H1 (cell line): ENCODE measurements around the gene GPR141. TPM values are rescaled to one million over a fixed set of nuclear protein-coding genes. Genes with fewer than 3 reads are reported as not detected.

Experiments
- CTCF ChIA-PET: fragments of 300-600 bp; sonication (Branson Sonifier 250); formaldehyde crosslinking; loops from one replicate; lab custom pipeline; 2021; ENCODE audit not compliant: partially characterized antibody; lab: Charles Lee
- POLR2A ChIA-PET: fragments of 300-600 bp; sonication (Branson Sonifier 250); formaldehyde crosslinking; loops from one replicate; lab custom pipeline; 2021; ENCODE audit warnings: inconsistent platforms; ENCODE audit not compliant: partially characterized antibody; lab: Charles Lee
- DNase-seq, 2 experiments: peaks; one replicate each; pipeline versions ENCODE4 v3.0.0 to v3.0.0-alpha.2; 2010 to 2022; ENCODE audit warnings: low spot score in 2 of 2, low read depth in 1 of 2, mixed read lengths in 1 of 2
- FAIRE-seq: peaks from 2 replicates; lab custom pipeline; 2011; peaks lifted over from hg19 to GRCh38; lab: Jason Lieb, UNC
- H2AFZ ChIP-seq: 2 replicates; pipeline ENCODE4 v1.8.1; 2012; ENCODE audit warnings: low read length, inconsistent platforms
- H2AK5ac ChIP-seq: 2 replicates; pipeline ENCODE4 v1.6.1; 2013; ENCODE audit warnings: low read depth, low read length
- H2BK120ac ChIP-seq: replicated peaks from 2 replicates; pipeline ENCODE3; 2013; ENCODE audit warnings: low read depth, low read length, inconsistent platforms
- H2BK12ac ChIP-seq: 2 replicates; pipeline ENCODE4 v1.6.1; 2013; ENCODE audit warnings: low read depth, low read length
- H2BK15ac ChIP-seq: 2 replicates; pipeline ENCODE4 v1.6.1; 2013; ENCODE audit warnings: low read length
- H2BK20ac ChIP-seq: 2 replicates; pipeline ENCODE4 v1.6.1; 2013; ENCODE audit warnings: low read length
- H2BK5ac ChIP-seq: 2 replicates; pipeline ENCODE4 v1.6.1; 2013; ENCODE audit warnings: low read depth, low read length
- H3K14ac ChIP-seq: 2 replicates; pipeline ENCODE4 v1.6.1; 2013; ENCODE audit warnings: inconsistent platforms; ENCODE audit not compliant: insufficient read length
- H3K18ac ChIP-seq: 2 replicates; pipeline ENCODE4 v1.6.1; 2013; ENCODE audit warnings: low read length; ENCODE audit errors: extremely low read depth
- H3K23ac ChIP-seq: 2 replicates; pipeline ENCODE4 v1.6.1; 2013; ENCODE audit warnings: inconsistent platforms; ENCODE audit not compliant: insufficient read length
- H3K23me2 ChIP-seq: 2 replicates; pipeline ENCODE4 v1.6.1; 2013; ENCODE audit warnings: low read depth, low read length
- H3K27ac ChIP-seq: 2 replicates; pipeline ENCODE4 v1.6.1; 2011; ENCODE audit warnings: low read depth, low read length, inconsistent platforms
- H3K27me3 ChIP-seq, 4 experiments: replicated peaks in 1 of 4; 1 replicate in 1 of 4; 2 replicates in 3 of 4; pipeline versions ENCODE4 v1.6.1 to v1.8.1; 2011 to 2013; ENCODE audit warnings: low read length in 3 of 4, mild to moderate bottlenecking in 3 of 4, inconsistent platforms in 2 of 4, mixed read lengths in 2 of 4, moderate library complexity in 1 of 4; ENCODE audit not compliant: control insufficient read depth in 3 of 4, insufficient read depth in 3 of 4; ENCODE audit errors: extremely low read depth in 1 of 4
- H3K36me3 ChIP-seq, 4 experiments: 2 replicates each; pipeline versions ENCODE4 v1.6.1 to v1.8.1; 2011 to 2013; ENCODE audit warnings: mild to moderate bottlenecking in 4 of 4, low read length in 3 of 4, moderate library complexity in 2 of 4, control low read depth in 1 of 4, inconsistent platforms in 1 of 4; ENCODE audit not compliant: insufficient read depth in 4 of 4, control insufficient read depth in 2 of 4
- H3K4ac ChIP-seq: replicated peaks from 2 replicates; pipeline ENCODE3; 2013; ENCODE audit warnings: low read length, low read depth, mixed read lengths, inconsistent platforms; ENCODE audit not compliant: insufficient read length
- H3K4me1 ChIP-seq, 4 experiments: replicated peaks in 1 of 4; 1 replicate in 1 of 4; 2 replicates in 3 of 4; pipeline versions ENCODE4 v1.6.1 to v1.8.1; 2011 to 2013; ENCODE audit warnings: low read length in 3 of 4, inconsistent platforms in 2 of 4, mixed read lengths in 1 of 4; ENCODE audit not compliant: insufficient read depth in 4 of 4, control insufficient read depth in 3 of 4
- H3K4me2 ChIP-seq, 2 experiments: 2 replicates each; pipeline versions ENCODE4 v1.6.1 to v1.8.1; 2011 to 2013; ENCODE audit warnings: low read depth in 2 of 2, low read length in 2 of 2, control low read depth in 1 of 2, inconsistent platforms in 1 of 2, mild to moderate bottlenecking in 1 of 2; ENCODE audit not compliant: insufficient read depth in 1 of 2
- H3K4me3 ChIP-seq, 4 experiments: fragments of 200-600, 300-600 bp in 1 of 4; sonication (generic), shearing (Covaris generic), sonication (Bioruptor Twin) in 1 of 4; 2 replicates each; pipeline versions ENCODE4 v1.5.1 to v1.8.1; 2011 to 2016; ENCODE audit warnings: low read length in 4 of 4, low read depth in 3 of 4, control low read depth in 2 of 4, inconsistent platforms in 2 of 4, mild to moderate bottlenecking in 2 of 4, mixed read lengths in 1 of 4, moderate library complexity in 1 of 4; ENCODE audit not compliant: insufficient read depth in 2 of 4; ENCODE audit errors: extremely low read depth in 1 of 4
- H3K56ac ChIP-seq: replicated peaks from 2 replicates; pipeline ENCODE3; 2013; ENCODE audit warnings: low read depth, mild to moderate bottlenecking, mixed read lengths, low read length, inconsistent platforms; ENCODE audit not compliant: insufficient read length
- H3K79me1 ChIP-seq: 2 replicates; pipeline ENCODE4 v1.6.1; 2013; ENCODE audit warnings: low read depth, low read length, control low read depth
- H3K79me2 ChIP-seq, 2 experiments: 2 replicates each; pipeline versions ENCODE4 v1.6.1 to v1.8.1; 2012 to 2013; ENCODE audit warnings: low read length in 2 of 2, mild to moderate bottlenecking in 2 of 2, inconsistent platforms in 1 of 2; ENCODE audit not compliant: insufficient read depth in 2 of 2, control insufficient read depth in 1 of 2
- H3K9ac ChIP-seq, 4 experiments: replicated peaks in 1 of 4; 1 replicate in 1 of 4; 2 replicates in 3 of 4; pipeline versions ENCODE4 v1.6.1 to v1.8.1; 2011 to 2013; ENCODE audit warnings: low read depth in 3 of 4, low read length in 3 of 4, control low read depth in 2 of 4, mild to moderate bottlenecking in 2 of 4, moderate library complexity in 2 of 4, inconsistent platforms in 1 of 4; ENCODE audit errors: extremely low read depth in 1 of 4
- H3K9me3 ChIP-seq, 2 experiments: 2 replicates each; pipeline versions ENCODE4 v1.6.1 to v1.8.1; 2012 to 2013; ENCODE audit warnings: mild to moderate bottlenecking in 2 of 2, moderate library complexity in 2 of 2, control low read depth in 1 of 2, inconsistent platforms in 1 of 2, low read depth in 1 of 2, low read length in 1 of 2, mixed read lengths in 1 of 2; ENCODE audit not compliant: insufficient read depth in 2 of 2
- H4K20me1 ChIP-seq, 2 experiments: replicated peaks in 1 of 2; 2 replicates each; pipeline versions ENCODE3 to v1.8.1; 2011 to 2013; ENCODE audit warnings: inconsistent platforms in 2 of 2, low read length in 2 of 2, mild to moderate bottlenecking in 1 of 2; ENCODE audit not compliant: insufficient read depth in 2 of 2, control insufficient read depth in 1 of 2
- H4K5ac ChIP-seq: 2 replicates; pipeline ENCODE4 v1.6.1; 2013; ENCODE audit warnings: low read length, low read depth, mixed read lengths, inconsistent platforms; ENCODE audit not compliant: insufficient read length
- H4K8ac ChIP-seq: 2 replicates; pipeline ENCODE4 v1.8.0; 2013; ENCODE audit warnings: mild to moderate bottlenecking, moderate library complexity, low read length, inconsistent platforms; ENCODE audit not compliant: insufficient read depth; ENCODE audit errors: extremely low read depth
- H4K91ac ChIP-seq: replicated peaks from 2 replicates; pipeline ENCODE3; 2013; ENCODE audit warnings: low read length, mixed read lengths, inconsistent platforms; ENCODE audit not compliant: insufficient read length
- CREB1 ChIP-seq: IDR thresholded peaks from 2 replicates; pipeline ENCODE4 v1.6.1; 2012; ENCODE audit warnings: inconsistent platforms
- FOSL1 ChIP-seq: IDR thresholded peaks from 2 replicates; pipeline ENCODE4 v1.6.1; 2011; ENCODE audit warnings: mild to moderate bottlenecking, low read depth, low read length, moderate library complexity; ENCODE audit not compliant: insufficient read depth
- JUN ChIP-seq: IDR thresholded peaks from 2 replicates; pipeline ENCODE4 v1.6.1; 2011; ENCODE audit warnings: low read depth, mild to moderate bottlenecking, improper control_type of control experiment, low read length
- KDM5A ChIP-seq: fragments of 200-600 bp; IDR thresholded peaks from 2 replicates; pipeline ENCODE4 v1.7.1; 2012; ENCODE audit warnings: mild to moderate bottlenecking, low read length, inconsistent platforms, mixed read lengths
- NANOG ChIP-seq: IDR thresholded peaks from 2 replicates; pipeline ENCODE4 v1.6.1; 2011; ENCODE audit warnings: low read length, low read depth, mild to moderate bottlenecking, inconsistent platforms; ENCODE audit not compliant: insufficient read depth, poor library complexity, severe bottlenecking
- NRF1 ChIP-seq: IDR thresholded peaks from 2 replicates; pipeline ENCODE4 v1.6.1; 2011; ENCODE audit warnings: mild to moderate bottlenecking, low read depth, low read length, improper control_type of control experiment
- RXRA ChIP-seq: IDR thresholded peaks from 2 replicates; pipeline ENCODE4 v1.6.1; 2011; ENCODE audit warnings: low read depth, mild to moderate bottlenecking, low read length, moderate library complexity; ENCODE audit not compliant: insufficient read depth
- SP2 ChIP-seq: IDR thresholded peaks from 2 replicates; pipeline ENCODE4 v1.6.1; 2012; ENCODE audit warnings: mild to moderate bottlenecking, low read length, inconsistent platforms
- polyA plus RNA-seq, 7 experiments: library from polyadenylated mRNA; depleted of rRNA in 3 of 7; stranded (reverse) in 5 of 7; unstranded in 2 of 7; fragments of >200 nt in 5 of 7; fragments of 200-250 nt in 2 of 7; gene quantifications; 1 replicate in 5 of 7; 2 replicates in 1 of 7; 4 replicates in 1 of 7; pipeline versions ENCODE4 v1.2.1 to v1.2.3, GENCODE V29; 2011 to 2013; ENCODE audit warnings: missing spikeins in 2 of 7, mixed read lengths in 2 of 7
- total RNA-seq: library from RNA; stranded (reverse); fragmentation: NEBNext Ultra II Directional; extraction: Animal tissue kit (Norgen Biotek cat#: 25700); gene quantifications from 2 replicates; pipeline ENCODE4 v1.2.1, GENCODE V29; 2021
- TF ChIP-seq, protein P1 (sequence below): IDR thresholded peaks from 2 replicates; pipeline ENCODE4 v1.6.1; 2012; ENCODE audit warnings: low read length, inconsistent platforms

GPR141 gene
- total and polyA plus RNA-seq, 2 of the 8 experiments (the other 6 are each of a cell fraction or from before 2014, with no cell fraction given), result 0.45 to 1.0 TPM

DNA sequence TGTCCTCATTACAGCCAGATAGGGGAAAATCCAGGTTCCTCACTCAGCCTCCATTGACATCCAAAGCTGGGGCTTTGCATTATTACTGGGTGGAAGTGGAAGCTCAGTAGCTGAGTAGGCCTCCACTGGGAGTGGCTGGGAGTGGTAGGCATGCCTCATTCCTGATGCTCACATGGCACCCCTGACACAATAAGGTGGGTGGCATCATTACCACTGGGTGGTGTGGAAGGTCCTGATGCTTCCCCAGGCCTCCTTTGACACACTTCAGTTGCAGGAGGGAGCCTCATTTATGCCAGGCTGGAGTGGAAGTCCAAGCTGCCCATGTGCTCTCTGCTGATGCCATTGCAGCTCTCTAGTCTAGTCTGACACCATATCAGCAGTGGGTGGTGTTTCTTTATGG is 48.2 kb upstream of the GPR141 start:
- Histone ChIP-seq H2AK5ac (0 out of 2 replicates have a peak overlapping the region, but pooled peaks have one; percentile 24), H4K8ac (no peak overlapping the region), H3K4ac (no peak overlapping the region), H4K91ac (no peak overlapping the region), H3K18ac (no peak overlapping the region), H4K20me1 (no peaks in the 10 kb centered on the region), H2BK12ac (no peak overlapping the region), H3K9me3 (peaks cover 0 to 6% of the 10 kb centered on the region in 2 experiments; a peak in 1 of 4 replicates), H2BK15ac (no peak overlapping the region), H2BK20ac (no peak overlapping the region), H4K5ac (no peak overlapping the region), H2BK120ac (no peak overlapping the region), H3K36me3 (no peaks in the 10 kb centered on the region), H3K23ac (no peak overlapping the region)
- POLR2A ChIA-PET, result no interaction called here
- FAIRE-seq (no peak), DNase-seq (no peak)
- TF ChIP-seq NANOG (no peak), JUN (no peak), RXRA (no peak), FOSL1 (no peak), CREB1 (no peak), NRF1 (no peak), KDM5A (no peak), SP2 (no peak)
- TF ChIP-seq, protein P1, sequence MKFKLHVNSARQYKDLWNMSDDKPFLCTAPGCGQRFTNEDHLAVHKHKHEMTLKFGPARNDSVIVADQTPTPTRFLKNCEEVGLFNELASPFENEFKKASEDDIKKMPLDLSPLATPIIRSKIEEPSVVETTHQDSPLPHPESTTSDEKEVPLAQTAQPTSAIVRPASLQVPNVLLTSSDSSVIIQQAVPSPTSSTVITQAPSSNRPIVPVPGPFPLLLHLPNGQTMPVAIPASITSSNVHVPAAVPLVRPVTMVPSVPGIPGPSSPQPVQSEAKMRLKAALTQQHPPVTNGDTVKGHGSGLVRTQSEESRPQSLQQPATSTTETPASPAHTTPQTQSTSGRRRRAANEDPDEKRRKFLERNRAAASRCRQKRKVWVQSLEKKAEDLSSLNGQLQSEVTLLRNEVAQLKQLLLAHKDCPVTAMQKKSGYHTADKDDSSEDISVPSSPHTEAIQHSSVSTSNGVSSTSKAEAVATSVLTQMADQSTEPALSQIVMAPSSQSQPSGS, result no peak
- TF ChIP-seq, all 59 proteins: peak for 0
- no peak overlapping the region for H3K4me2 ChIP-seq
- H3K79me2 ChIP-seq, result no peaks in the 10 kb centered on the region
- no peaks in the 10 kb centered on the region for H3K27me3 ChIP-seq
- H3K14ac ChIP-seq, result no peak overlapping the region
- no peaks in the 10 kb centered on the region for H3K4me1 ChIP-seq
- H3K56ac ChIP-seq, result no peak overlapping the region
- H2BK5ac ChIP-seq, result no peak overlapping the region
- no peak overlapping the region for H3K27ac ChIP-seq
- no peak overlapping the region for H3K9ac ChIP-seq
- no peak overlapping the region for H2AFZ ChIP-seq
- no peaks in the 10 kb centered on the region; the same call in 1 of the 2 replicates for H3K79me1 ChIP-seq
- no peaks in the 10 kb centered on the region for H3K23me2 ChIP-seq
- H3K4me3 ChIP-seq, result no peak overlapping the region
- CTCF ChIA-PET, result interaction anchor here (0.9 kb wide), 1 partner anchor 10 kb away, joined by 3 read pairs; no protein-coding TSS in a partner anchor
